Activated CD4-positive, alpha-beta T cell treated with anti-CD3 and anti-CD28 coated beads, Interleukin-2, amount 50 U/mL, for 1 hour (primary cell): ENCODE results near the gene MTX1.

Experiments
- DNase-seq: peaks from one replicate; pipeline ENCODE4 v3.0.0-alpha.2; 2020

The MTX1 gene

GRCh38 chr1:155174324-155175280 is 33.9 kb upstream of the MTX1 start:
- peak; percentile 53 for DNase-seq

- no peak for DNase-seq
Measured at GRCh38 chr1:155175281-155175926, 33.1 kb upstream of the MTX1 start.

DNA sequence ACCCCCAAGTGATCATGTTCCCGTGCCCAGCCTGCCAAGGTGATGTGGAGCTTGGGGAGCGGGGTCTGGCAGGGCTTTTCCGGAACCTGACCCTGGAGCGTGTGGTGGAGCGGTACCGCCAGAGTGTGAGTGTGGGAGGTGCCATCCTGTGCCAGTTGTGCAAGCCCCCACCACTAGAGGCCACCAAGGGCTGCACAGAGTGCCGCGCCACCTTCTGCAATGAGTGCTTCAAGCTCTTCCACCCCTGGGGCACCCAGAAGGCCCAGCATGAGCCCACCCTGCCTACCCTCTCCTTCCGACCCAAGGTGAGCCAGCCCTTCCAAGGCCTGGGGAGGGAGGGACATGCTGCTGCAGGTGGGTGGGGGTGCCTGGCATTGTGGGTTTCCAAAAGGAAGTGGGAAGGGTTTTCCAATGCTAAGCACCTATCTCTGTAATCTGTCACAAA is 32.5 kb upstream of the MTX1 start:
- no peak for DNase-seq

GRCh38 chr1:155176544-155177071 is 31.9 kb upstream of the MTX1 start:
- DNase-seq = peak; percentile 87

- DNase-seq = no peak
Measured at GRCh38 chr1:155177192-155177917, 31.1 kb upstream of the MTX1 start.

DNA sequence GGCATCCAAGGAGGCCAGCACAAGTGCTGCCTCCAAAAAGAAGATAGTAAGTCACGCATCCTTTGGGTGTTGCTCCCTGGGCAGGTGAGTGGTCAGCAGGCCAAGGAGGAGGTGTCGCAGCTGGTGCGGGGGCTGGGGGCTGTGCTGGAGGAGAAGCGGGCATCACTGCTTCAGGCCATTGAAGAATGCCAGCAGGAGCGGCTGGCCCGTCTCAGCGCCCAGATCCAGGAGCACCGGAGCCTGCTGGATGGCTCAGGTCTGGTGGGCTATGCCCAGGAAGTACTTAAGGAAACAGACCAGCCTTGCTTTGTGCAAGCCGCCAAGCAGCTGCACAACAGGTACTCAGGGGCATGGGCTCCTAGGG is 30.6 kb upstream of the MTX1 start:
- DNase-seq = no peak

GRCh38 chr1:155178441-155179111 is 29.9 kb upstream of the MTX1 start:
- no peak for DNase-seq

DNA sequence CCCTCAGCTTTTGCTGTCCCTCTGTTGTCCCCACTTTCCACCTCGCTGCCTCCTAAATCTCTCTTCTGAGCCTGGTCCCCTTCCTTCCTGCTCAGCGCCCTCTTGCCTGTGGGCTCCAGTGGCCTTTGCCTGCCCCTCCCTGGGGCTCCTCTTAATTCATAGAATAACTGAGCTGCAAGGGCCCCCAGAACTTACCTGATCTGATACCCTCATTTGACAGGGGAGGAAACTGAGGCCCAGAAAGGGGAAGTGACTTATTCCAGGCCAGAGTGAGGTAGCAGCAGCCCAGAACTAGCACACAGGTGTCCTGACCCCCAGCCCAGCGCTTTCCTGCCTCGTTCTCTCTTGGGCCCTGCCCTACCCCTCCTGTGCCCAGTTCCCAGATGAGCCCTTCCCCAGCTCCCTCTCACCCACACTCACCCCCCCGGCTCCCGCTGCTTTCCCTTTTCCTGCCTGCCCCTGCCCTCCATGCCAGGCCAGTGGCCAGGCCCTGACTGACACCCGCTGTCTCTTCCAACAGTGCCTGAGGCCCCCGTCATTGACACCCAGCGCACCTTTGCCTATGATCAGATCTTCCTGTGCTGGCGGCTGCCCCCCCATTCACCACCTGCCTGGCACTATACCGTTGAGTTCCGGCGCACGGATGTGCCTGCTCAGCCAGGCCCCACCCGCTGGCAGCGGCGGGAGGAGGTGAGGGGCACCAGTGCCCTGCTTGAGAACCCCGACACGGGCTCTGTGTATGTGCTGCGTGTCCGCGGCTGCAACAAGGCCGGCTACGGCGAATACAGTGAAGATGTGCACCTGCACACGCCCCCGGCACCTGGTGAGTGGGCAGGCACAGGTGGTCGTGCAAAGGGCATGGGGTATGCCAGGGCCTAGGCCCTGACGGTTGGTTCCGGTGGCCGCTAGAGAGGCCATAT is 29.1 kb upstream of the MTX1 start:
- DNase-seq = no peak

DNA sequence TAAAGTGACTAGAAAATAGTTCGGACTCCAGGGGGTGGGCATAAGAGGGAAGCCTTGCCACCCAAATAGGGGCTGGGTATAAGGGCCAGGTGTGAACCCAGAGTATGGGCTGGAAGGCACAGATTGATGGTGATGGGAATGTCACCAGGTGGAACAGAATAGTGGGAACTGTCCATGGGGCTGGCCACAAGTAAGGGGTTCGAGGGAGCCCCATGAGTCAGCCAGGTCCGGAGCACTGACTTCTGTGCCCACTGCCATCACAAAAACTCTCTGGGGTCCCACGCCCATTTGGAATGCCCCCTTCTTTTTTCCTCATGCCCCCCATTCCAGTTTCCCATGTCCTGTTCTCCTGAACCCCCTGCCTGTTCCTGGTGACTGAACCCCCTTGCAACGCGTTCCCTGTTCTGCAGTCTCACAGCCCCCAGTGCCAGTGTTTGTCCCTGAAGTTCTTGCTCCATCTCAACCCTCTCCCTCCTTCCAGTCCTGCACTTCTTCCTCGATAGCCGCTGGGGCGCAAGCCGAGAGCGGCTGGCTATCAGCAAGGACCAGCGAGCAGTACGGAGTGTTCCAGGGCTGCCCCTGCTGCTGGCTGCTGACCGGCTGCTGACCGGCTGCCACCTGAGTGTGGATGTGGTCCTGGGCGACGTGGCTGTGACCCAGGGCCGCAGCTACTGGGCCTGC is 27.0 kb upstream of the MTX1 start:
- no peak for DNase-seq

GRCh38 chr1:155182052-155182550 is 26.4 kb upstream of the MTX1 start:
- no peak for DNase-seq

DNA sequence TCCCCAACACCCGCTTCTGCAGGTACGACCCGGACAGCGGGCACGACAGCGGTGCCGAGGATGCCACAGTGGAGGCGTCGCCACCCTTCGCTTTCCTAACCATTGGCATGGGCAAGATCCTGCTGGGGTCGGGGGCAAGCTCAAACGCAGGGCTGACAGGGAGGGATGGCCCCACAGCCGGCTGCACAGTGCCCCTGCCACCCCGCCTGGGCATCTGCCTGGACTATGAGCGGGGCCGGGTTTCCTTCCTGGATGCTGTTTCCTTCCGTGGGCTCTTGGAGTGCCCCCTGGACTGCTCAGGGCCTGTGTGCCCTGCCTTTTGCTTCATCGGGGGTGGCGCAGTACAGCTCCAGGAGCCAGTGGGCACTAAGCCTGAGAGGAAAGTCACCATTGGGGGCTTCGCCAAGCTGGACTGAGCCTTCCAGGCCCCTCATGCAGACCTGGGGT is 24.7 kb upstream of the MTX1 start:
- no peak for DNase-seq

DNA sequence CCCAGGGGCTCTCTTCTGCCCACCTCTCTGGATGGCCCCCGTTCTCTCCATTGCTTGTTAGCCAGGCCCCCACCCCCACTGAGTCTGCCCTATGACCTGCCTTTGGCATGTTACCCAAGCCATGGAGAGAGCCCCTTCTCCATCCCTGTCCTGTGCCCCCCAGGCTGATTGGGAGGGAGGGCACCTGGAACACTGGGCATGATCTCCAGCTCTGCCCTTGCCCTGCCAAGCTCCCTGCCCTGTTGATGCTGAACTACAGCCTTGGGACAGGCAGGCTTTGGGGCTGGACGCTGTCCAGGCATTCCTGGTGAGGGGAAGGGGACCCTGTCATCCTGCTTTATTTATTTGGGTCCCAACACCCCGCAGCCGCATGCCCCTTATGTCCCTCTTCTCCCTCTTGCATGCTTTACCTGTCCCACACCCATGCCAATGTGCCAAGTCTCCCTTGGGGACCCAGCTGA is 24.1 kb upstream of the MTX1 start:
- no peak for DNase-seq

GRCh38 chr1:155184835-155185782 is 23.4 kb upstream of the MTX1 start:
- DNase-seq = no peak

GRCh38 chr1:155185783-155186066 is 22.8 kb upstream of the MTX1 start:
- DNase-seq = no peak

GRCh38 chr1:155186067-155186793 is 22.3 kb upstream of the MTX1 start:
- DNase-seq = no peak

GRCh38 chr1:155186794-155187455 is 21.6 kb upstream of the MTX1 start:
- no peak for DNase-seq

GRCh38 chr1:155187456-155187891 is 21.0 kb upstream of the MTX1 start:
- DNase-seq = no peak

DNA sequence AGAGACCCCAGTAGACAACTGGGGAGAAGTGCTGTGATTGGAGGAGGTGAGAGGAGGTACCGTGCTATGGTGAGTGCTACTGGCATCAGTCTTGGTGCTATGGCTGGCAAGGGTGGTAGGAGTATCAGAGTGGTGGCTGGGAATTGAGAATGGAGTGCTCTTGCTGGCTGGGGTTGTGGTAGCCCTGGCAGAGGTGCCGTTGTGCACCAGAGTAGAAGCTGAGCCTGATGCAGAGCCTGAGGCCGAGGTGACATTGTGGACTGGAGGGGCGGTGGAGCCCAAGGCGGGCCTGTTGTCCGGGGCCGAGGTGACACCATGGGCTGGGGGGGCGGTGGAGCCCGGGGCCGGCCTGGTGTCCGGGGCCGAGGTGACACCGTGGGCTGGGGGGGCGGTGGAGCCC is 20.2 kb upstream of the MTX1 start:
- DNase-seq = no peak
